ENCODE results near the gene TMEM185A.
"Not testable (repeated sequence)": the region's sequence is repeated elsewhere in the genome, so short reads cannot be mapped to it uniquely, and the experiment has no call there.

- TF ChIP-seq CTCF (conservative IDR thresholded peaks at IDR 0.05); ZFX (IDR thresholded peaks at IDR 0.05): not testable (repeated sequence)
Observed at GRCh38 chrX:149660613-149661012, 29.0 kb upstream of the TMEM185A start.
